Left forelimb (tissue), 1 donor: Measurements from ENCODE around the gene PLEKHM3.
"Not testable (repeated sequence)": the region's sequence is repeated elsewhere in the genome, so short reads cannot be mapped to it uniquely, and the experiment has no call there.

Source experiments
- DNase-seq: peaks from one replicate; pipeline ENCODE4 v3.0.0-alpha.2; 2018; ENCODE audit warnings: low spot score

Gene PLEKHM3

GRCh38 chr2:208037564-208038487, 12.5 kb upstream of the PLEKHM3 start:
- no peak for DNase-seq

- no peak for DNase-seq
Observed at GRCh38 chr2:208036357-208036756, 11.0 kb upstream of the PLEKHM3 start.

- DNase-seq, result no peak
Observed at GRCh38 chr2:208034503-208035140, 9.3 kb upstream of the PLEKHM3 start.

- no peak for DNase-seq
Observed at GRCh38 chr2:208033701-208034502, 8.6 kb upstream of the PLEKHM3 start.

- no peak for DNase-seq
Observed at GRCh38 chr2:208031608-208032019, 6.3 kb upstream of the PLEKHM3 start.

- DNase-seq, result no peak
Observed at GRCh38 chr2:208025814-208026184, 472 bp upstream of the PLEKHM3 start.

- no peak for DNase-seq
Observed at GRCh38 chr2:208024091-208024490, 1.2 kb downstream of the PLEKHM3 start.

- DNase-seq, result no peak
Observed at GRCh38 chr2:208020253-208020652, 5.1 kb downstream of the PLEKHM3 start.

- DNase-seq, result not testable (repeated sequence)
Observed at GRCh38 chr2:208018124-208018712, 7.1 kb downstream of the PLEKHM3 start.

GRCh38 chr2:208017721-208018120, 7.6 kb downstream of the PLEKHM3 start:
- no peak for DNase-seq

GRCh38 chr2:208015475-208015874, 9.9 kb downstream of the PLEKHM3 start:
- DNase-seq, result no peak

GRCh38 chr2:208013285-208014178, 11.8 kb downstream of the PLEKHM3 start:
- no peak for DNase-seq

GRCh38 chr2:208012449-208012848, 12.9 kb downstream of the PLEKHM3 start:
- no peak for DNase-seq

- DNase-seq, result no peak
Observed at GRCh38 chr2:208010506-208010905, 14.8 kb downstream of the PLEKHM3 start.

- no peak for DNase-seq
Observed at GRCh38 chr2:208006833-208007232, 18.5 kb downstream of the PLEKHM3 start.

GRCh38 chr2:208006337-208006736, 19.0 kb downstream of the PLEKHM3 start:
- no peak for DNase-seq

GRCh38 chr2:208001924-208002323, 23.4 kb downstream of the PLEKHM3 start:
- no peak for DNase-seq

- no peak for DNase-seq
Observed at GRCh38 chr2:208000701-208001395, 24.5 kb downstream of the PLEKHM3 start.

GRCh38 chr2:207996848-207997247, 28.5 kb downstream of the PLEKHM3 start:
- no peak for DNase-seq

GRCh38 chr2:207995887-207996286, 29.4 kb downstream of the PLEKHM3 start:
- DNase-seq, result no peak
